ENCODE results near the gene SP140L.
A peak's percentile ranks its signal among the peaks of the same experiment; 100 is the strongest.
"Not testable (repeated sequence)": the region's sequence is repeated elsewhere in the genome, so short reads cannot be mapped to it uniquely, and the experiment has no call there.

SP140L gene

DNA sequence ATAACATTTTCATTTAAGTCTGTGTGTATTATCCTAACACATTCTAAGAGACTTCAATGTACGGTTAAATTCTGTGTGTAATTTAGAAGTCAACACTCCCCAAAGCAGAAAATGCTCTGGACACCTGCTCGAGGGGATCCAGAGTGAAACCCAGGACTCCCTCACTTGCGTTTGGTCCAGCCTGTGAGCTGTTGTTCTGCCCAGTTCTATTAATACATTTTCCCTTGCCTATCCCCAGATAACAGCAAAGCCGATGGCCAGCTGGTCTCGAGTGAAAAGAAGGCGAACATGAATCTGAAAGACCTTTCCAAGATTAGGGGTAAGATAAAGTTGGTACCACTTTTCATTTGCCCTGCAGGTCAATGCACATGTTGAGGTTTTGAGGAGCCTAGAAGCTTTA lies 58.0 kb downstream of the SP140L start:
- no peak for DNase-seq

GRCh38 chr2:230394301-230394700 lies 67.3 kb downstream of the SP140L start:
- no peak for DNase-seq

- not testable (repeated sequence) for DNase-seq
Observed at GRCh38 chr2:230398698-230399097, 71.7 kb downstream of the SP140L start.

DNA sequence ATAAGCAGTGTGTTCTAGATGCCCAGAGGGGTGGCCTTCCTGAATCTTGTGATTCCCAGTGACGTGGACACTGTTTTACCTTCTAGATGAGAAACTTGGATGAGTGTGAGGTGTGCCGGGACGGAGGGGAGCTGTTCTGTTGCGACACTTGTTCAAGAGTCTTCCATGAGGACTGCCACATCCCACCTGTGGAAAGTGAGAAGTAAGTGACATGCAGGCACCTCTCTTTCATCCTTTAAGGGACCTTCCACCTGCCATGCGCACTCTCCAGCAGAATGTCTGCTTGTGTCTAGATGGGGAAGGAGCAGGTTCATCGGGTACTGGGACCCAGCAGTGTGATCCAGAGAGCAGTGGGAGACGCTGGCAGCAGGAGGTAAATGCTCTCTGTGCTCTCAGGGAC lies 73.0 kb downstream of the SP140L start:
- DNase-seq = no peak

DNA sequence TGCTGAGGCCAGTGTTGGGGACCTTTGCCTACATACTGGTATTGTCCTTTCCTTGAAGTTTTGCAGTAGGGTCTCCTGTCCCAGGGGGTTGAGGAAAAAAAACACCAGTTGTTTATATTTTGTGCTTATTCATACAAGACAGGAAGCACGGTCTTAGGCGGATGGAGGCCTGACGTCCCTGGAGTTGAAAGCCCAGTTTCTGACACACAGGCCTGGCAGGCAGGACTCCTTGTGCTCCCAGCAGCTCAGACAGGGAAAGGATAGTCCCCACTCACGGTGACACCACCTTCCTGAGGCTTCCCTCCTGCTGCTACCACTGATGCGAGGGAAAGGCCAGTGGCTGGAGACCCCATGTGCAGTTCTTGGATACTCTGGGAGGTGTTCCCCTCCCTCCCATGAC lies 73.5 kb downstream of the SP140L start:
- no peak for DNase-seq

GRCh38 chr2:230401026-230401425 lies 74.0 kb downstream of the SP140L start:
- DNase-seq = not testable (repeated sequence)

GRCh38 chr2:230403746-230404145 lies 76.8 kb downstream of the SP140L start:
- DNase-seq = no peak

- DNase-seq = no peak
Observed at GRCh38 chr2:230405824-230406223, 78.8 kb downstream of the SP140L start.

DNA sequence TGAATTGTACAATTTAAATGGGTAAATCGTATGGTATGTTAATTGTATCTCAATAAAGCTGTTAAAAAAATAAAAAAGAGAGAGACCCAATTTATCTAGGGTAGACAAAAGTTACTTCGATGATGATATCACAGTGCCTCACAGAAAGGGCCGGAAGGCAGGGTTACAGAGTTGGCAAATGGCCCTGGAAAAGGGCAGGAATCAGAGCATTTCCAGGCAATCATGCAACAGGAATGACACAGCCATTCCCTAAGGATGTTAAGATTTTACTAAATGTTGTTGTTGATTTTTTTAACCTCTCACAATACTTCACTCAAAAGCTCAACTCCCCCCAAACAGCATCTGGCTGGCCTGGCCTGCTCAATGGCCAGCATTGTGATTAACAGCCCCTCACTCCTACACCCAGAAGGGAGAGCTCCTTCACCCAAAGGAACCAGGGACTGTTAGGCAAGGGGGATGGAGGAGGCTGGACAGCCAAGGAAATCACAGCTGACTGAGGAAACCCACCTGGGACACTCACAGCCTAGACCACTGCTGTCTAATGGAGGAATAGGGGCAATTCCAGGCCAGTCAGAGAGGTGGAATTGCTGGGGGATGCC lies 81.3 kb downstream of the SP140L start:
- DNase-seq = no peak

- DNase-seq = not testable (repeated sequence)
Observed at GRCh38 chr2:230409316-230409715, 82.3 kb downstream of the SP140L start.

GRCh38 chr2:230410263-230410662 lies 83.3 kb downstream of the SP140L start:
- no peak for DNase-seq

DNA sequence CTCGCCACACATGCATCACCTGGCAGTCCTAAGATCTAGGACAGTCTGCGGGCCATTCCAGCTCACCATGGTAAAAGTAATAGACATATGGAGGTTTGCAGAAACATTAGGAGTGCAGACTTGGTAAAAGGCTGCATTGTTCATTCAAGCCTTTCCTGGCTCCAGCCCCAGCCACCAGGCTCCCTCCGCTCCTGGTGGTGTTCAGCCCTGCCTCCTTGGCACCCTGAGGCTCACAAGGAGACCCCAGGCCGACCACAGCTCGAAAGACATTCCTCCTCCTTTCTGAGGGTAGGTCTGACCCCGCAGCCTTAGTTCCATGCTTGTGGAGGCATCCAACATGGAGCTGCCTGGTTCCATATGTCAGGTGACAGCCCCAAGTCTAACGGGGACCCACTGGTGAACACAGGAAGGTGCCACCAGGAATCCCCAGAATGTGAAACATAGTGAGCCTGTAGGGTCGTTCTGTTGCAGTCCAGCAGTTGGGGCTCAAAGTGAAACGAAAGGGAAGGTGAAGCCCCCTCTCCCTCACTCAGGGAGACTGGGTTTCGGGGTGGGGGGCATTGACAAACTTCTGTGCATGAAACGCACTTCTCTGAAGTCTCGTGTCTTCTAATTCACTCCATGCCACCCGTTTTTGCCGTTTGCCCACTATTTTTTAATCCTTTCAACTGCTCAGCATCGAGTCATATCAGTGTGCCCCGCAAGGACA lies 84.0 kb downstream of the SP140L start:
- no peak for DNase-seq

DNA sequence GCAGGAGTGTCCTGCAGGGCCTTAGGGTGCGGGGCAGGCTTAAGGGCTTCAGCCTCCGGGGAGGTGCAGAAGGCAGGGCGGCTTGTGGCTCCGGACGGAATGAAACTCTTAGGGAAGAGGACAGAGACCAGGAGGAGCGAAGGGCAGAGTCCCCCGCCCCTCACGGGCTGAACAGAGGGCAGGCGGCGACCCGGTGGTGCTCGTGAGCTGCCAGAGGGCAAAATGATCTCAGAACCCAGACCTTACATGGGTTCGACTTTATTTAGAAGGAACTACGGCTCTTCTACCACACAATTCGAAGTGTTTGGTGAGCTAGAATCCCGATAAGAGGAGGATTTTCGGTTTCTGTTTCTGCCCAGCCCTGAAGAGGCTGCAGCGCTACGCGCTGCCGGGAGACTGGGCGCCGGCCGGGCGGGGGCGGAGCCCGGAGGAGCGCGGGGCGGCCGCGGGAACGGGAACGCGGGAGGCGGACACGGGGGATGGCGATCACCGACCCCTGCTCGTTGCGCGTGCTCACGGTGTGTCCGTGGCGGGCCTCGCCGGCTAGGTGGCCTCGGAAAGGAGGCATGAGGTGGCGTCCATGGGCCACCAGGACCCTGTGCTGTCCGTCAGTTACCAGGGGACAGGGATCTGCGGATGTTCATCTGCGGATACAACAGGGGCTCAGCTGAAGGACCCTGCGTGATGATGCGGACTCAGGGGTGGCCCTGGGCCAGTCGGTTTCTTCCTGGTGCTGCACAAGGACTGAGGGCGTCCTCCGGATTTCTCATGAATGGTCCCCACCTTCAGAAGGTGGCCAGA lies 84.8 kb downstream of the SP140L start:
- DNase-seq = peak; percentile 73

- DNase-seq = no peak
Observed at GRCh38 chr2:230412371-230412711, 85.3 kb downstream of the SP140L start.

DNA sequence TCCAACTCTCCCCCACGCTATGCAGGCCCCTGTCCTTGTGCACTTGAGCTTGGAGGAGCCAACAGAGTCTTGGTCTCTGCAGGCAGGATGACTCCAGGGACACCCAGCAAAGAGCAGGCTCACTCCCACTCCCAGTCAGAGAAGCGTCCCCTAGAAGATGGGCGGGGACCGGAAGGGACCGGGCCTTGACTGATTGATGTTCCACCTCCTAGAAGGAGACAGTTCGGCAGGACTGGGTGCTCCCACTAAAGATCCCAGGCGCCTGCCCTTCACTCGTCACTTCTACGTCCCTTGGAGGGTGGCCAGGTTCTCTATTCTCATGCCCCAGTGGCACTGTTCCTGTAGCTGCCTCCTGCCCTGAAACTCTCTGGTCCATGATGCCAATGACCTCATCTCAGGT lies 85.9 kb downstream of the SP140L start:
- no peak for DNase-seq

DNA sequence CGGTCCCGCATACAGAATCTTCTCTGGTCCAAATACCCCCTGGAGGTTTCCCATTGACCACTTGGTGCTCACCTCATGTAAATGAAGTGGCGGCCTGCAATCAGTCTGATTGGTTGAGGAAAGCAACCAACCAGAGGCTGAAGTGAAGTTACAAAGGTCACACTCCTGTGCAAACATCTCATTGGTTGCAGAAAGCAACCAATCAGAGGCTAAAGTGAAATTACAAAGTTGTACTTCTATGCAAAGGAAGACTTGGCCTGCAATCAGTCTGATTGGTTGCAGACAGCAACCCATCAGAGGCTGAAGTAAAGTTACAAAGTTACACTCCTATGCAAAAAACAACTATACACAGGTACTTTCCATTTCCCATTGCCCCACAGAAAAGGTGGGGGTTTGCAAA lies 86.5 kb downstream of the SP140L start:
- DNase-seq = peak; percentile 24

GRCh38 chr2:230414302-230414701 lies 87.3 kb downstream of the SP140L start:
- DNase-seq = no peak

- peak; percentile 87 for DNase-seq
Observed at GRCh38 chr2:230416061-230416721, 89.2 kb downstream of the SP140L start, which contains the start of gene SP100. Gene SP100 (plus strand): TSS chr2:230416201. CDS start chr2:230416297, 96 bp downstream.

GRCh38 chr2:230417436-230417835 lies 90.4 kb downstream of the SP140L start:
- no peak for DNase-seq

- DNase-seq = no peak
Observed at GRCh38 chr2:230418341-230419016, 91.5 kb downstream of the SP140L start.

- no peak for DNase-seq
Observed at GRCh38 chr2:230419181-230419580, 92.2 kb downstream of the SP140L start.

- DNase-seq = no peak
Observed at GRCh38 chr2:230422149-230422548, 95.2 kb downstream of the SP140L start.
